Endothelial cell (in vitro differentiated cells): ENCODE results near the gene RFFL. TPM values are rescaled to one million over a fixed set of nuclear protein-coding genes. Genes with fewer than 3 reads are reported as not detected.

ENCODE experiments used
- DNase-seq: peaks from one replicate; pipeline ENCODE4 v3.0.0; 2021; ENCODE audit warnings: low spot score
- H3K27ac Mint-ChIP-seq: one replicate; pipeline ENCODE4 v1.8.0; 2021; ENCODE audit warnings: mixed read lengths, inconsistent platforms; ENCODE audit not compliant: unreplicated experiment
- H3K27me3 Mint-ChIP-seq: one replicate; pipeline ENCODE4 v1.8.0; 2021; ENCODE audit warnings: mild to moderate bottlenecking, moderate library complexity, mixed read lengths, inconsistent platforms; ENCODE audit not compliant: unreplicated experiment
- H3K36me3 Mint-ChIP-seq: one replicate; pipeline ENCODE4 v1.8.0; 2021; ENCODE audit warnings: mild to moderate bottlenecking, low read depth, mixed read lengths, inconsistent platforms; ENCODE audit not compliant: unreplicated experiment
- H3K4me1 Mint-ChIP-seq: one replicate; pipeline ENCODE4 v1.8.0; 2021; ENCODE audit warnings: mild to moderate bottlenecking, mixed read lengths, inconsistent platforms; ENCODE audit not compliant: unreplicated experiment
- H3K4me3 Mint-ChIP-seq: one replicate; pipeline ENCODE4 v1.8.0; 2021; ENCODE audit warnings: mild to moderate bottlenecking, mixed read lengths, inconsistent platforms; ENCODE audit not compliant: unreplicated experiment
- H3K9me3 Mint-ChIP-seq: one replicate; pipeline ENCODE4 v1.8.0; 2021; ENCODE audit warnings: mixed read lengths, inconsistent platforms; ENCODE audit not compliant: unreplicated experiment
- CTCF ChIP-seq: fragments of 200-600 bp; sonication (generic); IDR thresholded peaks from one replicate; pipeline ENCODE4 v1.5.0; 2021; ENCODE audit warnings: antibody characterized with exemption; ENCODE audit not compliant: unreplicated experiment
- total RNA-seq: library from RNA; stranded (reverse); fragmentation: NEBNext Ultra II Directional; extraction: Animal tissue kit (Norgen Biotek cat#: 25700); gene quantifications from one replicate; pipeline ENCODE4 v1.2.1, GENCODE V29; 2021; ENCODE audit not compliant: unreplicated experiment

RFFL gene
- total RNA-seq, 1 donor from 2014 or later = 20.6 TPM

DNA sequence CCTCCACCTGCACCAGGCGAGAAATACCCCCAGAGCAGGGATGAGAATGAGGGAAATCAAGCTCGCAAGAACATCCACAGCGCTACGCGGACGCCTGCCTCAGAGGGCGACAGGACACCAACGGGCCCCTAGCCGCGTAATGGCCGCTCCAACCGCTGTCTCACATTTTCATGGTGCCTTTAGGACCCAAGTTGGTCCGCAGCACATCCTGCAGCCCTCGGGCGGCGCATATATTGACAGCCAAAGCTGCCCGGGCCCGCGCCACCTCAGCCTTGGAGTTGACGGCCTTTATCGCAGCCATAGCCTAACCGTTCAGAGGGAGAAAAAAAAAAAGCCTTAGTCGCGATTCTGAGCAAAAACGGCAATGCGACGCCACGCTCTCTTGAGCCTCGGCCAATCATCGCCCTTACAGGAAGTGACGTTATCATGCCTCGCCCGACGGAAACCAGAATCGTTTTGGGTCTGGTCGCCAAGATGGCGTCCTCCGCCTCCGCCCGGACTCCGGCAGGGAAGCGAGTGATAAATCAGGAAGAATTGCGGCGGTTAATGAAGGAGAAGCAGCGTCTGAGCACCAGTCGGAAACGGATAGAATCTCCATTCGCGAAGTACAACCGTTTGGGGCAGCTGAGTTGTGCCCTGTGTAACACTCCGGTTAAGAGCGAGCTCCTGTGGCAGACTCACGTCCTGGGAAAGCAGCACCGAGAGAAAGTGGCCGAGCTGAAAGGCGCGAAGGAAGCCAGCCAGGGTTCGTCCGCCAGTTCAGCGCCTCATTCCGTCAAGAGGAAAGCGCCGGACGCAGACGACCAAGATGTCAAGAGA lies 102.2 kb downstream of the RFFL start, which contains the start of the genes CCT6B and ZNF830:
CCT6B (minus strand) TSS at position 368 of the 819 bp plus-strand sequence; CDS start at position 301, 67 bp downstream.
ZNF830 (plus strand) TSS at position 448 of the 819 bp plus-strand sequence; CDS start at position 475, 27 bp downstream.
- H3K27ac Mint-ChIP-seq = peak within 1 kb of the TSS; percentile 100
- peaks cover 12% of the 10 kb centered on the region for H3K4me1 Mint-ChIP-seq
- no peaks in the 10 kb centered on the region for H3K9me3 Mint-ChIP-seq
- H3K4me3 Mint-ChIP-seq = peak within 1 kb of the TSS; percentile 99
- H3K27me3 Mint-ChIP-seq = peaks cover 3% of the 10 kb centered on the region
- no peaks in the 10 kb centered on the region for H3K36me3 Mint-ChIP-seq
- TF ChIP-seq CTCF = no peak
- peak; percentile 86 for DNase-seq

DNA sequence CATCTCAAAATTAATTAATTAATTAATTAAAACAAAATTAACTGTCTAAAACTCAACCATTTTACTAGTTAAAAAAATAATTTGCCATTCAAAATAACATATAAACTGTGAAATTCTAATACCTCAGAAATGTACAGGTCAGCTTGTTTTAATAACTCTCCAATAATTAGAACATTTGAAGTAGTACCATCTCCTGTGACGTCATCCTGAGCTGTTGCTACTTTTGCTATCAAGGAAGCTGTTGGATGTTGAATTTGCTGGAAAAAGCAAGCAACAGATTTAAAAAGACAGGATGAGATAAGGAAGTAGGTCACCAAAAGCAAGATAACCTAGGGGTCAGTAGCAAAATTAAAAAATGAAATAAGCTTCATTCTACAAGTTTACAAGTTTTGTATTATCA lies 105.1 kb downstream of the RFFL start:
- Mint-ChIP-seq H3K27ac (no peak overlapping the region), H3K36me3 (no peaks in the 10 kb centered on the region), H3K27me3 (peaks cover 3% of the 10 kb centered on the region), H3K9me3 (no peaks in the 10 kb centered on the region), H3K4me3 (no peak overlapping the region), H3K4me1 (peaks cover 12% of the 10 kb centered on the region)
- DNase-seq = no peak
- TF ChIP-seq CTCF = no peak

Other genes with a start within 250 kb of the RFFL start
- 3.9 TPM for gene CCT6B, start 102.2 kb downstream of the RFFL start, total RNA-seq
- 18.5 TPM for gene ZNF830, start 102.2 kb downstream of the RFFL start, total RNA-seq
- gene LIG3, start 83.2 kb downstream of the RFFL start, total RNA-seq = 42.1 TPM
- gene RAD51D, start 56.2 kb upstream of the RFFL start, total RNA-seq = 16.3 TPM
- not detected for gene FNDC8, start 57.9 kb upstream of the RFFL start, total RNA-seq
- gene NLE1, start 78.6 kb upstream of the RFFL start, total RNA-seq = 16.7 TPM
- gene UNC45B, start 84.1 kb upstream of the RFFL start, total RNA-seq = 1.9 TPM
- not detected for gene SLC35G3, start 130.7 kb upstream of the RFFL start, total RNA-seq
- 18.2 TPM for gene SLFN5, start 179.4 kb upstream of the RFFL start, total RNA-seq